HepG2 (cell line): ENCODE results near the gene TBC1D10B. TPM values are rescaled to one million over a fixed set of nuclear protein-coding genes. Genes with fewer than 3 reads are reported as not detected.

ENCODE experiments used
- BORCS8-MEF2B ChIP-seq: sonication (generic); formaldehyde crosslinking; IDR thresholded peaks from 2 replicates; pipeline ENCODE4 v1.8.0; 2022; ENCODE audit warnings: mild to moderate bottlenecking, missing genetic modification reagents
- FOXK1 ChIP-seq: sonication (generic); formaldehyde crosslinking; IDR thresholded peaks from 2 replicates; pipeline ENCODE4 v1.4.0; 2020; ENCODE audit warnings: low read depth, missing genetic modification reagents, borderline replicate concordance
- NAIF1 ChIP-seq: sonication (generic); formaldehyde crosslinking; IDR thresholded peaks from 2 replicates; pipeline ENCODE4 v1.5.0; 2020; ENCODE audit warnings: mild to moderate bottlenecking, missing genetic modification reagents, borderline replicate concordance
- NCOR1 ChIP-seq: fragments of 200-600 bp; sonication (generic); IDR thresholded peaks from 2 replicates; pipeline ENCODE4 v1.7.0; 2017; ENCODE audit warnings: antibody characterized with exemption, low read length, borderline replicate concordance
- SMC3 ChIP-seq: IDR thresholded peaks from 2 replicates; pipeline ENCODE4 v1.6.1; 2011; ENCODE audit warnings: low read length, improper control_type of control experiment
- TBX3 ChIP-seq: fragments of 450-650 bp; IDR thresholded peaks from 2 replicates; pipeline ENCODE4 v1.6.1; 2017; ENCODE audit warnings: antibody characterized with exemption, mild to moderate bottlenecking, inconsistent platforms, borderline replicate concordance
- ZBTB1 ChIP-seq: sonication (generic); formaldehyde crosslinking; IDR thresholded peaks from 2 replicates; pipeline ENCODE4 v1.4.0; 2020; ENCODE audit warnings: missing genetic modification reagents, borderline replicate concordance
- ZBTB25 ChIP-seq: IDR thresholded peaks from 2 replicates; pipeline ENCODE4 v1.6.1; 2018; ENCODE audit warnings: missing genetic modification reagents
- ZBTB38 ChIP-seq: sonication (generic); formaldehyde crosslinking; IDR thresholded peaks from 2 replicates; pipeline ENCODE4 v1.5.1; 2020; ENCODE audit warnings: mild to moderate bottlenecking, missing genetic modification reagents
- ZNF263 ChIP-seq: sonication (generic); formaldehyde crosslinking; IDR thresholded peaks from 2 replicates; pipeline ENCODE4 v1.4.0; 2020; ENCODE audit warnings: missing genetic modification reagents
- ZNF33A ChIP-seq: sonication (generic); formaldehyde crosslinking; IDR thresholded peaks from 2 replicates; pipeline ENCODE4 v1.5.1; 2020; ENCODE audit warnings: missing genetic modification reagents, mild to moderate bottlenecking, moderate library complexity, borderline replicate concordance
- ZNF484 ChIP-seq: sonication (generic); formaldehyde crosslinking; IDR thresholded peaks from 2 replicates; pipeline ENCODE4 v1.5.1; 2020; ENCODE audit warnings: mild to moderate bottlenecking, low read depth, missing genetic modification reagents, borderline replicate concordance
- ZNF546 ChIP-seq: sonication (generic); formaldehyde crosslinking; conservative IDR thresholded peaks from 2 replicates; pipeline ENCODE4 v1.8.1; 2023; ENCODE audit warnings: mild to moderate bottlenecking, missing genetic modification reagents
- ZNF563 ChIP-seq: sonication (generic); formaldehyde crosslinking; IDR thresholded peaks from 2 replicates; pipeline ENCODE4 v1.8.0; 2022; ENCODE audit warnings: mild to moderate bottlenecking, moderate library complexity, missing genetic modification reagents
- ZNF564 ChIP-seq: sonication (generic); formaldehyde crosslinking; IDR thresholded peaks from 2 replicates; pipeline ENCODE4 v1.8.1; 2023; ENCODE audit warnings: mild to moderate bottlenecking, missing genetic modification reagents
- ZNF614 ChIP-seq: IDR thresholded peaks from 2 replicates; pipeline ENCODE4 v1.6.1; 2018; ENCODE audit warnings: missing biosample characterization, missing genetic modification reagents, inconsistent platforms, borderline replicate concordance
- ZNF670 ChIP-seq: sonication (generic); formaldehyde crosslinking; IDR thresholded peaks from 2 replicates; pipeline ENCODE4 v1.8.0; 2022; ENCODE audit warnings: mild to moderate bottlenecking, missing genetic modification reagents, borderline replicate concordance
- ZNF780A ChIP-seq: sonication (generic); formaldehyde crosslinking; IDR thresholded peaks from 2 replicates; pipeline ENCODE4 v1.8.0; 2022; ENCODE audit warnings: mild to moderate bottlenecking, missing genetic modification reagents, moderate library complexity
- polyA plus RNA-seq, 8 experiments: library from polyadenylated mRNA; depleted of rRNA in 3 of 8; stranded (reverse) in 7 of 8; unstranded in 1 of 8; fragments of >200 nt; fragmentation: Illumina TruSeq in 4 of 8; extraction: Trizol in 4 of 8; gene quantifications; 2 replicates each; pipeline versions ENCODE4 v1.2.1 to v1.2.3, GENCODE V29; 2011 to 2016; ENCODE audit warnings: low read depth in 4 of 8, missing spikeins in 1 of 8, mixed read lengths in 1 of 8; ENCODE audit not compliant: insufficient read depth in 1 of 8
- total RNA-seq, 5 experiments: library from RNA; depleted of rRNA; stranded (reverse); fragments of >200 nt; fragmentation: Illumina TruSeq; extraction: Trizol; gene quantifications; 2 replicates each; pipeline ENCODE4 v1.2.3, GENCODE V29; 2016; ENCODE audit warnings: low read depth in 1 of 5
- TF ChIP-seq, protein P1 (sequence below): sonication (generic); formaldehyde crosslinking; IDR thresholded peaks from 2 replicates; pipeline ENCODE4 v1.4.0; 2020; ENCODE audit warnings: missing genetic modification reagents, borderline replicate concordance
- TF ChIP-seq, protein P2 (sequence below): fragments of 450-650 bp; IDR thresholded peaks from 2 replicates; pipeline ENCODE4 v1.6.1; 2017; ENCODE audit warnings: mild to moderate bottlenecking
- TF ChIP-seq, protein P3 (sequence below): IDR thresholded peaks from 2 replicates; pipeline ENCODE4 v1.6.1; 2016; ENCODE audit warnings: low read depth, borderline replicate concordance

Gene TBC1D10B
- total and polyA plus RNA-seq, 2 of the 13 experiments (the other 11 are each of a cell fraction or from before 2014, with no cell fraction given), result 15.7 to 24.8 TPM

DNA sequence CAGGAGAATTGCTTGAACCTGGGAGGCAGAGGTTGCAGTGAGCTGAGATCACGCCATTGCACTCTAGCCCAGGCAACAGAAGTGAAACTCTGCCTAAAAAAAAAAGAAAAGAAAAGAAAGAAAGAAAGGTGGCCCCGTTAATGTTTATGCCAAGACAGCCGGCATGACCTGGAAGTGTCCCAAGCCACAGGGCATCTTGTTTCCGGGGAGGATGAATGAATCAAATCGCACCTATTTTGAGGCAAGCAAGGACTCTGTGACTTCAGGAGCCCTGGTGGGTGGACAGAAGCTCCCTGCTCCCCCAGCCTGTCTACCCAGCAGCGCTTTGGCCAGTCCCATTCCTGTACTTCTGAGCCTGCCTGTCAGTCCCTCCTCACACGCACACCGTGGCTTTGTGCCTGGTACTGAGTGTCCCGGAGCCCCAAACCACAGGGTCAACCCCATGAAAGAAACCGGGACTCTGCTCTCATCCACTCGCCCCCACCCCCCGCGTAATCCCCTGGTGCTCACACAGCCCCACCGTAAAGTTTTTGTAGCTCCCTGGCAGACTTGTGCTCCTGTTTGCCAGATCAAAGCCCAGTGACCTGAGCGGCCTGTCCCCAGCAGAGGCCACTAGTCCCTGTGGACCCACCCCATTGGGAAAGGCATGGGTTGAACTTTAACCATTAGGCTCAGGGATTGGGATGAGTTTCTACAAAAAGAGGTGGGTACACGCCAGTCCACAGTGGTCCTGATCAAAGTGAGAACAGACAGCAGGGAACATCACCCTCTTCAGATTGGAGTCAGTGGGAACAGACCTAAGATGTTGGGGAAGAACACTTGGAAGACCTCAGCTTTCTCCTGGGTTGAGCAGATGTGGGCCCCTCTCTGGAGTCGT is 34.5 kb downstream of the TBC1D10B start (continued):
- TF ChIP-seq, protein P1, sequence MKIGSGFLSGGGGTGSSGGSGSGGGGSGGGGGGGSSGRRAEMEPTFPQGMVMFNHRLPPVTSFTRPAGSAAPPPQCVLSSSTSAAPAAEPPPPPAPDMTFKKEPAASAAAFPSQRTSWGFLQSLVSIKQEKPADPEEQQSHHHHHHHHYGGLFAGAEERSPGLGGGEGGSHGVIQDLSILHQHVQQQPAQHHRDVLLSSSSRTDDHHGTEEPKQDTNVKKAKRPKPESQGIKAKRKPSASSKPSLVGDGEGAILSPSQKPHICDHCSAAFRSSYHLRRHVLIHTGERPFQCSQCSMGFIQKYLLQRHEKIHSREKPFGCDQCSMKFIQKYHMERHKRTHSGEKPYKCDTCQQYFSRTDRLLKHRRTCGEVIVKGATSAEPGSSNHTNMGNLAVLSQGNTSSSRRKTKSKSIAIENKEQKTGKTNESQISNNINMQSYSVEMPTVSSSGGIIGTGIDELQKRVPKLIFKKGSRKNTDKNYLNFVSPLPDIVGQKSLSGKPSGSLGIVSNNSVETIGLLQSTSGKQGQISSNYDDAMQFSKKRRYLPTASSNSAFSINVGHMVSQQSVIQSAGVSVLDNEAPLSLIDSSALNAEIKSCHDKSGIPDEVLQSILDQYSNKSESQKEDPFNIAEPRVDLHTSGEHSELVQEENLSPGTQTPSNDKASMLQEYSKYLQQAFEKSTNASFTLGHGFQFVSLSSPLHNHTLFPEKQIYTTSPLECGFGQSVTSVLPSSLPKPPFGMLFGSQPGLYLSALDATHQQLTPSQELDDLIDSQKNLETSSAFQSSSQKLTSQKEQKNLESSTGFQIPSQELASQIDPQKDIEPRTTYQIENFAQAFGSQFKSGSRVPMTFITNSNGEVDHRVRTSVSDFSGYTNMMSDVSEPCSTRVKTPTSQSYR (CRISPR knock-in tag), result peak; percentile 64
- TF ChIP-seq NAIF1 (CRISPR knock-in tag), result peak; percentile 91
- TF ChIP-seq FOXK1 (CRISPR knock-in tag), result peak; percentile 37; the same call in 1 of the 2 replicates
- no peak for TF ChIP-seq ZBTB1 (CRISPR knock-in tag)
- TF ChIP-seq ZNF33A (CRISPR knock-in tag), result no peak
- peak; percentile 90 for TF ChIP-seq NCOR1
- peak; percentile 70; the same call in 1 of the 2 replicates for TF ChIP-seq ZNF614 (CRISPR knock-in tag)
- TF ChIP-seq, protein P2, sequence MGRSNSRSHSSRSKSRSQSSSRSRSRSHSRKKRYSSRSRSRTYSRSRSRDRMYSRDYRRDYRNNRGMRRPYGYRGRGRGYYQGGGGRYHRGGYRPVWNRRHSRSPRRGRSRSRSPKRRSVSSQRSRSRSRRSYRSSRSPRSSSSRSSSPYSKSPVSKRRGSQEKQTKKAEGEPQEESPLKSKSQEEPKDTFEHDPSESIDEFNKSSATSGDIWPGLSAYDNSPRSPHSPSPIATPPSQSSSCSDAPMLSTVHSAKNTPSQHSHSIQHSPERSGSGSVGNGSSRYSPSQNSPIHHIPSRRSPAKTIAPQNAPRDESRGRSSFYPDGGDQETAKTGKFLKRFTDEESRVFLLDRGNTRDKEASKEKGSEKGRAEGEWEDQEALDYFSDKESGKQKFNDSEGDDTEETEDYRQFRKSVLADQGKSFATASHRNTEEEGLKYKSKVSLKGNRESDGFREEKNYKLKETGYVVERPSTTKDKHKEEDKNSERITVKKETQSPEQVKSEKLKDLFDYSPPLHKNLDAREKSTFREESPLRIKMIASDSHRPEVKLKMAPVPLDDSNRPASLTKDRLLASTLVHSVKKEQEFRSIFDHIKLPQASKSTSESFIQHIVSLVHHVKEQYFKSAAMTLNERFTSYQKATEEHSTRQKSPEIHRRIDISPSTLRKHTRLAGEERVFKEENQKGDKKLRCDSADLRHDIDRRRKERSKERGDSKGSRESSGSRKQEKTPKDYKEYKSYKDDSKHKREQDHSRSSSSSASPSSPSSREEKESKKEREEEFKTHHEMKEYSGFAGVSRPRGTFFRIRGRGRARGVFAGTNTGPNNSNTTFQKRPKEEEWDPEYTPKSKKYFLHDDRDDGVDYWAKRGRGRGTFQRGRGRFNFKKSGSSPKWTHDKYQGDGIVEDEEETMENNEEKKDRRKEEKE, result no peak
- peak; percentile 79 for TF ChIP-seq ZNF263 (CRISPR knock-in tag)
- no peak for TF ChIP-seq ZNF546 (CRISPR knock-in tag)
- TF ChIP-seq SMC3, result peak; percentile 27; the same call in 1 of the 2 replicates
- TF ChIP-seq ZNF564 (CRISPR knock-in tag), result no peak; the same call in none of the 2 replicates
- peak; percentile 12; the same call in 1 of the 2 replicates for TF ChIP-seq ZNF670 (CRISPR knock-in tag)
- TF ChIP-seq ZBTB38, result peak; percentile 55; the same call in 1 of the 2 replicates
- no peak for TF ChIP-seq ZNF484 (CRISPR knock-in tag)
- TF ChIP-seq TBX3, result no peak
- TF ChIP-seq, protein P3, sequence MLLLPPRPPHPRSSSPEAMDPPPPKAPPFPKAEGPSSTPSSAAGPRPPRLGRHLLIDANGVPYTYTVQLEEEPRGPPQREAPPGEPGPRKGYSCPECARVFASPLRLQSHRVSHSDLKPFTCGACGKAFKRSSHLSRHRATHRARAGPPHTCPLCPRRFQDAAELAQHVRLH, result no peak
- TF ChIP-seq ZNF563 (CRISPR knock-in tag), result peak; percentile 39
- peak; percentile 59; the same call in 1 of the 2 replicates for TF ChIP-seq ZBTB25 (CRISPR knock-in tag)
- peak; percentile 36 for TF ChIP-seq BORCS8-MEF2B
- no peak for TF ChIP-seq ZNF780A (CRISPR knock-in tag)
